K562 (cell line): ENCODE data around the gene CAGE1. TPM values are rescaled to one million over a fixed set of nuclear protein-coding genes. Genes with fewer than 3 reads are reported as not detected.
"Not testable (repeated sequence)": the region's sequence is repeated elsewhere in the genome, so short reads cannot be mapped to it uniquely, and the experiment has no call there.

Experiments used
- ATAC-seq: fragments of 200-7000 bp; cut with Tn5 transposase; 3 replicates; pipeline ENCODE4 v1.9.1; 2020; ENCODE audit warnings: moderate library complexity
- BruUV-seq: library from RNA; stranded (reverse); fragments of 400-500 nt; replicated peaks from 2 replicates; lab custom pipeline; 2021; lab: Mats Ljungman, UMichigan
- CTCF ChIA-PET: fragments of 300-600 bp; formaldehyde crosslinking; extraction: SDS; loops from one replicate; lab custom pipeline; 2021; ENCODE audit warnings: low intra/inter-chr PET ratio; lab: Yijun Ruan, JAX
- POLR2A ChIA-PET: fragments of 300-600, 350-650 bp; sonication (Branson Sonifier 250); formaldehyde crosslinking; extraction: SDS; loops from one replicate; lab custom pipeline; 2021; ENCODE audit warnings: antibody characterized with exemption, inconsistent platforms; lab: Yijun Ruan, JAX
- DNase-seq, 4 experiments: peaks; one replicate each; pipeline versions ENCODE4 v3.0.0 to v3.0.0-alpha.2; 2011 to 2018; ENCODE audit warnings: low spot score in 3 of 4, mixed read lengths in 3 of 4; ENCODE audit errors: extremely low read depth in 1 of 4
- FAIRE-seq: peaks from 2 replicates; lab custom pipeline; 2011; peaks lifted over from hg19 to GRCh38; lab: Jason Lieb, UNC
- H2AFZ ChIP-seq: 2 replicates; pipeline ENCODE4 v1.6.0; 2011; ENCODE audit warnings: low read depth, low read length, control low read depth, inconsistent platforms
- H3K27ac ChIP-seq: fragments of 200-600 bp; 3 replicates; pipeline ENCODE4 v1.8.0; 2011; ENCODE audit warnings: low read depth, mild to moderate bottlenecking, control low read depth, inconsistent platforms, low read length, moderate library complexity, mixed read lengths; ENCODE audit errors: extremely low read depth
- H3K27me3 ChIP-seq, 2 experiments: fragments of 300-600 bp in 1 of 2; 2 replicates in 1 of 2; 3 replicates in 1 of 2; pipeline versions ENCODE4 v1.6.0 to v1.8.0; 2011; ENCODE audit warnings: inconsistent platforms in 2 of 2, low read length in 2 of 2, mild to moderate bottlenecking in 1 of 2, mixed read lengths in 1 of 2, moderate library complexity in 1 of 2; ENCODE audit not compliant: control insufficient read depth in 2 of 2, insufficient read depth in 2 of 2
- H3K36me3 ChIP-seq: fragments of 300-600 bp; 3 replicates; pipeline ENCODE4 v1.8.0; 2011; ENCODE audit warnings: mild to moderate bottlenecking, low read length, inconsistent platforms; ENCODE audit not compliant: control insufficient read depth, insufficient read depth
- H3K4me1 ChIP-seq, 2 experiments: fragments of 200-600 bp in 1 of 2; replicated peaks in 1 of 2; 2 replicates in 1 of 2; 3 replicates in 1 of 2; pipeline versions ENCODE4 v1.5.1 to v1.8.0; 2011; ENCODE audit warnings: inconsistent platforms in 2 of 2, low read length in 2 of 2, mild to moderate bottlenecking in 1 of 2, mixed read lengths in 1 of 2, moderate library complexity in 1 of 2; ENCODE audit not compliant: control insufficient read depth in 2 of 2, insufficient read depth in 2 of 2
- H3K4me2 ChIP-seq: 2 replicates; pipeline ENCODE4 v1.6.1; 2011; ENCODE audit warnings: low read length, control low read depth, inconsistent platforms, mixed read lengths; ENCODE audit not compliant: insufficient read depth
- H3K4me3 ChIP-seq: fragments of 200-600 bp; sonication (generic), shearing (Covaris generic); 2 replicates; pipeline ENCODE4 v1.5.1; 2016; ENCODE audit warnings: control low read depth, inconsistent platforms
- H3K79me2 ChIP-seq: fragments of 200-600 bp; 3 replicates; pipeline ENCODE4 v1.8.0; 2011; ENCODE audit warnings: low read length, inconsistent platforms; ENCODE audit not compliant: control insufficient read depth, insufficient read depth
- H3K9ac ChIP-seq, 2 experiments: 2 replicates each; pipeline versions ENCODE4 v1.6.0 to v1.6.1; 2011; ENCODE audit warnings: low read depth in 2 of 2, low read length in 2 of 2, control low read depth in 1 of 2, inconsistent platforms in 1 of 2, mild to moderate bottlenecking in 1 of 2, mixed read lengths in 1 of 2; ENCODE audit not compliant: insufficient read depth in 1 of 2
- H3K9me1 ChIP-seq: one replicate; pipeline ENCODE4 v1.6.0; 2011; ENCODE audit warnings: inconsistent platforms, mild to moderate bottlenecking, low read length, moderate library complexity; ENCODE audit not compliant: control insufficient read depth, insufficient read depth
- H3K9me3 ChIP-seq: replicated peaks from 2 replicates; pipeline ENCODE4 v1.5.1; 2011; ENCODE audit warnings: low read depth, low read length, inconsistent platforms; ENCODE audit not compliant: control insufficient read depth, insufficient read depth
- H4K20me1 ChIP-seq: replicated peaks from 2 replicates; pipeline ENCODE4 v1.6.1; 2011; ENCODE audit warnings: low read length, inconsistent platforms, mixed read lengths; ENCODE audit not compliant: control insufficient read depth, insufficient read depth
- BCOR ChIP-seq: fragments of 450-650 bp; IDR thresholded peaks from 2 replicates; pipeline ENCODE4 v1.6.1; 2016
- MCM7 ChIP-seq, 2 experiments: fragments of 450-650 bp; IDR thresholded peaks; 2 replicates each; pipeline ENCODE4 v1.6.1; 2016 to 2018
- RBM25 ChIP-seq: fragments of 200-400 bp; formaldehyde crosslinking; IDR thresholded peaks from 2 replicates; pipeline ENCODE4 v1.6.1; 2018; ENCODE audit warnings: low read length, low read depth, moderate library complexity; ENCODE audit not compliant: severe bottlenecking
- ZNF121 ChIP-seq: sonication (generic); formaldehyde crosslinking; conservative IDR thresholded peaks from 2 replicates; pipeline ENCODE4 v1.8.0; 2022; ENCODE audit warnings: missing genetic modification reagents
- WGBS: fragments of 100-300 bp; shearing (Covaris generic); methylation state at CpG from one replicate; pipeline ENCODE4 v1.1.6; 2016; ENCODE audit warnings: low coverage, mixed read lengths; ENCODE audit not compliant: insufficient coverage; ENCODE audit errors: missing lambda C conversion rate; 5-methylcytosine and 5-hydroxymethylcytosine counted together
- in situ Hi-C: fragments of 300-500 bp; cut with MboI; formaldehyde crosslinking; loops from 4 replicates; pipeline ENCODE4 v1.15.0; 2018; ENCODE audit warnings: inconsistent platforms, mixed read lengths
- intact Hi-C: fragments of 100-400 bp; cut with micrococcal nuclease; formaldehyde crosslinking; loops from 2 replicates; pipeline ENCODE4 v1.14.2; 2022
- polyA plus RNA-seq, 8 experiments: library from polyadenylated mRNA; depleted of rRNA in 4 of 8; stranded (reverse) in 5 of 8; unstranded in 3 of 8; fragments of >200 nt; fragmentation: Nextera tagmentation in 2 of 8; fragmentation: Illumina TruSeq in 1 of 8; extraction: Ambion mirVana in 2 of 8; extraction: Trizol in 1 of 8; gene quantifications; 2 replicates each; pipeline versions ENCODE4 v1.2.1 to v1.2.3, GENCODE V29; 2011 to 2014; ENCODE audit warnings: inconsistent platforms in 1 of 8, missing spikeins in 1 of 8
- total RNA-seq, 7 experiments: library from RNA; depleted of rRNA in 6 of 7; stranded (reverse); fragments of >200 nt in 6 of 7; fragmentation: Illumina TruSeq in 2 of 7; extraction: Trizol in 2 of 7; gene quantifications; 2 replicates each; pipeline versions ENCODE4 v1.2.1 to v1.2.3, GENCODE V29; 2011 to 2021; ENCODE audit warnings: low replicate concordance in 1 of 7

Gene CAGE1
- total and polyA plus RNA-seq, 9 of the 15 experiments (the other 6 are each of a cell fraction or from before 2014, with no cell fraction given) = 0.13 to 0.33 (median 0.18) TPM; not detected in 4

DNA sequence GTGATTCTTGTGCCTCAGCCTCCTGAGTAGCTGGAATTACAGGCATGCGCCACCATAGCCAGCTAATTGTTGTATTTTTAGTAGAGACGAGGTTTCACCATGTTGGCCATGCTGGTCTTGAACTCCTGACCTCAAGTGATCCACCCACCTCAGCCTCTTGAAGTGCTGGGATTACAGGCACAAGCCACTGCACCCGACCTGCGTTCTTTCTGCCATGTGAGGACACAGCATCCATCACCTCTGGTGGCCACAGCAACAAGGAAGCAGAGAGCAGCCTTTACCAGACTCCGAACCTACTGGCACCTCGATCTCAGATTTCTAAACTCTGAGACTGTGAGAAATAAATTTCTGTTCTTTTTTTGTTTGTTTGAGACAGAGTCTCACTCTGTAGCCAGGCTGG is 67.7 kb downstream of the CAGE1 start:
- H3K9me3 ChIP-seq, CTCF ChIA-PET, DNase-seq, ATAC-seq, H3K36me3 ChIP-seq, H3K27me3 ChIP-seq, H3K9ac ChIP-seq, H3K27ac ChIP-seq, FAIRE-seq, H3K4me1 ChIP-seq, H2AFZ ChIP-seq, H3K9me1 ChIP-seq, H3K4me2 ChIP-seq, intact Hi-C loops, H3K4me3 ChIP-seq, H3K79me2 ChIP-seq, BruUV-seq, in situ Hi-C loops: not testable (repeated sequence)
- POLR2A ChIA-PET = interaction anchor here (1.0 kb wide), 1 partner anchor 9 kb away, joined by 4 read pairs; the partner anchor contains the start of gene SSR1
- WGBS = 21% methylated on average over 6 of the region's 6 CpGs
- 0 out of 4 replicates have a peak, but pooled peaks of 1 of the 2 experiments have one; percentile 36 for TF ChIP-seq MCM7 (IDR thresholded peaks at IDR 0.05)
- TF ChIP-seq, all 486 proteins: peak for 1; not testable (repeated sequence) for 485
- H4K20me1 ChIP-seq = not testable (repeated sequence)

DNA sequence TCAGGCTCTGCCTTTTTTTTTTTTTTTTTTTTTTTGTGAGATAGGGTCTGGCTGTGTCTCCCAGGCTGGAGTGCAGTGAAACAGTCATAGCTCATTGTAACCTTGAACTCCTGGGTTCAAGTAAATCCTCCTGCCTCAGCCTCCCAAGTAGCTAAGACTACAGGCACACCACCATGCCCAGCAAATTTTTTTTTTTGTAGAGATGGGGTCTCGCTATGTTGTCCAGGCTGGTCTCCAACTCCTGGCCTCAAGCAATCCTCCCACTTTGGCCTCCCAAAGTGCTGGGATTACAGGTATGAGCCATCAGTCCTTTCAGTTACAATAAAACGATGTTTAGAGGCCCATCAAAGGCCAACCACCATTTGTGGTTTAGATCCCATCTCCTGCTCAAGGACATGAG is 70.1 kb downstream of the CAGE1 start:
- intact Hi-C loops, H3K36me3 ChIP-seq, DNase-seq, BruUV-seq, FAIRE-seq, ATAC-seq, H3K4me2 ChIP-seq, H2AFZ ChIP-seq, H3K9ac ChIP-seq, H3K27me3 ChIP-seq, H3K79me2 ChIP-seq, in situ Hi-C loops, H3K9me3 ChIP-seq, H4K20me1 ChIP-seq, CTCF ChIA-PET, H3K9me1 ChIP-seq, H3K27ac ChIP-seq, H3K4me3 ChIP-seq: not testable (repeated sequence)
- H3K4me1 ChIP-seq = peaks cover 0 to 13% of the 10 kb centered on the region in 2 experiments; a peak in 2 of 5 replicates
- 11% methylated on average over 2 of the region's 2 CpGs for WGBS
- POLR2A ChIA-PET = interaction anchor here (0.7 kb wide), 1 partner anchor 161 kb away, joined by 3 read pairs; no protein-coding TSS in a partner anchor
- TF ChIP-seq ZNF121 (CRISPR knock-in tag) = peak; percentile 85
- TF ChIP-seq RBM25 = peak; percentile 12
- TF ChIP-seq BCOR = 0 out of 2 replicates have a peak, but pooled peaks have one; percentile 14
